GM19099 (cell line): ENCODE results near the gene CDH1.

ENCODE experiments used
- POLR2A ChIP-seq: IDR thresholded peaks from 3 replicates; pipeline ENCODE4 v1.6.1; 2011; ENCODE audit warnings: low read depth; ENCODE audit not compliant: insufficient read length; ENCODE audit errors: extremely low read depth

The CDH1 gene

GRCh38 chr16:68744744-68745280 lies 7.7 kb downstream of the CDH1 start:
- no peak for TF ChIP-seq POLR2A

GRCh38 chr16:68746951-68747350 lies 9.9 kb downstream of the CDH1 start:
- no peak for TF ChIP-seq POLR2A

- no peak for TF ChIP-seq POLR2A
Observed at GRCh38 chr16:68749432-68749831, 12.3 kb downstream of the CDH1 start.

- no peak for TF ChIP-seq POLR2A
Observed at GRCh38 chr16:68750193-68750695, 13.2 kb downstream of the CDH1 start.

GRCh38 chr16:68751160-68751559 lies 14.1 kb downstream of the CDH1 start:
- no peak for TF ChIP-seq POLR2A

- TF ChIP-seq POLR2A: no peak
Observed at GRCh38 chr16:68752602-68753001, 15.5 kb downstream of the CDH1 start.

- no peak for TF ChIP-seq POLR2A
Observed at GRCh38 chr16:68754084-68754792, 17.1 kb downstream of the CDH1 start.

- no peak for TF ChIP-seq POLR2A
Observed at GRCh38 chr16:68756239-68756915, 19.3 kb downstream of the CDH1 start.

GRCh38 chr16:68757625-68757935 lies 20.5 kb downstream of the CDH1 start:
- no peak for TF ChIP-seq POLR2A

- no peak for TF ChIP-seq POLR2A
Observed at GRCh38 chr16:68759062-68759461, 22.0 kb downstream of the CDH1 start.

- TF ChIP-seq POLR2A: no peak
Observed at GRCh38 chr16:68760671-68761275, 23.7 kb downstream of the CDH1 start.

GRCh38 chr16:68762996-68763756 lies 26.1 kb downstream of the CDH1 start:
- TF ChIP-seq POLR2A: no peak

- no peak for TF ChIP-seq POLR2A
Observed at GRCh38 chr16:68764862-68765261, 27.8 kb downstream of the CDH1 start.

- no peak for TF ChIP-seq POLR2A
Observed at GRCh38 chr16:68767581-68767980, 30.5 kb downstream of the CDH1 start.

GRCh38 chr16:68768175-68768574 lies 31.1 kb downstream of the CDH1 start:
- no peak for TF ChIP-seq POLR2A
